GM19025 (cell line): ENCODE data around the gene C1QL1.

Experiments used
- ATAC-seq: cut with Tn5 transposase; IDR thresholded peaks from one replicate; pipeline ENCODE4 v1.9.1; 2021; ENCODE audit warnings: mild to moderate bottlenecking, low read depth, moderate library complexity; ENCODE audit not compliant: unreplicated experiment

The C1QL1 gene

GRCh38 chr17:44933824-44934744 lies 34.0 kb downstream of the C1QL1 start:
- ATAC-seq = no peak

- no peak for ATAC-seq
Measured at GRCh38 chr17:44932787-44933097, 35.4 kb downstream of the C1QL1 start.

- ATAC-seq = no peak
Measured at GRCh38 chr17:44932096-44932786, 35.9 kb downstream of the C1QL1 start.

GRCh38 chr17:44931376-44931775 lies 36.7 kb downstream of the C1QL1 start:
- ATAC-seq = no peak

- ATAC-seq = no peak
Measured at GRCh38 chr17:44930667-44931066, 37.4 kb downstream of the C1QL1 start.

GRCh38 chr17:44928950-44929720 lies 39.0 kb downstream of the C1QL1 start:
- ATAC-seq = no peak

GRCh38 chr17:44928136-44928535 lies 40.0 kb downstream of the C1QL1 start:
- no peak for ATAC-seq

- ATAC-seq = no peak
Measured at GRCh38 chr17:44927696-44928095, 40.4 kb downstream of the C1QL1 start.

GRCh38 chr17:44926821-44927525 lies 41.1 kb downstream of the C1QL1 start:
- no peak for ATAC-seq

GRCh38 chr17:44925731-44926697 lies 42.1 kb downstream of the C1QL1 start:
- no peak for ATAC-seq

GRCh38 chr17:44924107-44924544 lies 44.0 kb downstream of the C1QL1 start:
- no peak for ATAC-seq

GRCh38 chr17:44922746-44923470 lies 45.2 kb downstream of the C1QL1 start:
- no peak for ATAC-seq

GRCh38 chr17:44922136-44922535 lies 46.0 kb downstream of the C1QL1 start:
- no peak for ATAC-seq

- ATAC-seq = no peak
Measured at GRCh38 chr17:44921122-44921882, 46.8 kb downstream of the C1QL1 start.

- ATAC-seq = no peak
Measured at GRCh38 chr17:44920565-44920940, 47.5 kb downstream of the C1QL1 start.

- ATAC-seq = no peak
Measured at GRCh38 chr17:44919885-44920564, 48.1 kb downstream of the C1QL1 start.

- ATAC-seq = no peak
Measured at GRCh38 chr17:44919411-44919810, 48.7 kb downstream of the C1QL1 start.
